Fibroblast of skin of back (primary cell): ENCODE data around the gene CDH8.
"Not testable (repeated sequence)": the region's sequence is repeated elsewhere in the genome, so short reads cannot be mapped to it uniquely, and the experiment has no call there.

ENCODE experiments used
- DNase-seq: peaks from one replicate; pipeline ENCODE4 v3.0.0-alpha.2; 2013

The CDH8 gene

DNA sequence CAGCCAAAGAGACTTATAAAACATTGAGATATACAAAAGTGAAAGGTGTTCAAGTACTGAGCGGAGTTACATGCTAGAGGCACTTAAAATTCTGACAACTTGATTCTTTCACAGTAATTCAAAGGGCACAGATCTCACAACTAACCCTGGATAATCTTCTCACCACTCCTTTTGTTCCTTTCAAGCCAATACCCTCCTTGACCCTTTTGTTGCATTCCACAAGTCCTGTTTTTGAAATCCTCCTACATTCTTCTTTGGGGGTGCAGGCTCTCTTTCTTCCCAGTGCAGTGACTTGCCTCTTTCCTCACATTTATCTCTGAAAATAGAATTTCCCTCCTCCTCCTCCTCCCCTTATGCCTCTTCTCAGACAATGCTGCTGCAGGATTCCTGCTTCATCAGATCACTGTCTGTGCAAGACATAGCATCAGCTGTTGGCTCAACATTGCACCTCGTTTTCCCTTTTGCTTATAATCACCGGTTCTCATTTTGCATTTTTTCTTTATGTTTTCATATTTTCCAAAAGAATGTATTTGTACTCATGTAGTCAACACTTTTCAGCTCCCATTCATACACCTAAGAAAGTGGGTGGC, 199.3 kb downstream of the CDH8 start:
- peak; percentile 57 for DNase-seq

- DNase-seq: peak; percentile 67
Measured at GRCh38 chr16:61834082-61834481, 202.2 kb downstream of the CDH8 start.

DNA sequence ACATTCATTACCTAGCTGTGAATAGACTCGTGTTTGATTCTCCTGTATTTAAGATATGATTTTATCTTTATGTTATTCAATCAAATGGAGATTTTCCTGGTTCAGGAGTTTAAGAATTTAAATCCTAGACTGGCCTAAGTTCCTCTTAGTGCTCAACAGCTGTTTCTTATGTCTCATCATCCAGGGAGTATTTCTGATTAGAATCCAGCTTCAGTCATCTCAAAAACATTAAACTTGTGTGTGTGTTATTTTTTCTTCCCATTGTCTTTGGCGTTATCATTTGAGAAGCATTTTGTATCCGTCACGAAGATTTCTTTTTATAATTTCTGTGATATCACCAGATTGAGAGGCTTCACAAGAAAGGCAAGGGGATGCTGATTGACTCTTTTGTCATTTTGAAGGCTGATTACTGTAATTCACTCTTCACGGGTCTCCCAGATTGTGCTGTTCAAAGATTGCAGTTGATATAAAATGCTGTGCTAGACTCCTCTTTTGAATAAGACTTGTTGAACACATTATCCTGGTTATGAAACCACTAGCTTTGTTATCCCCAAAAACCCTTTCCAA, 204.8 kb downstream of the CDH8 start:
- DNase-seq: peak; percentile 20

GRCh38 chr16:61829631-61830030, 206.6 kb downstream of the CDH8 start:
- peak; percentile 49 for DNase-seq

DNA sequence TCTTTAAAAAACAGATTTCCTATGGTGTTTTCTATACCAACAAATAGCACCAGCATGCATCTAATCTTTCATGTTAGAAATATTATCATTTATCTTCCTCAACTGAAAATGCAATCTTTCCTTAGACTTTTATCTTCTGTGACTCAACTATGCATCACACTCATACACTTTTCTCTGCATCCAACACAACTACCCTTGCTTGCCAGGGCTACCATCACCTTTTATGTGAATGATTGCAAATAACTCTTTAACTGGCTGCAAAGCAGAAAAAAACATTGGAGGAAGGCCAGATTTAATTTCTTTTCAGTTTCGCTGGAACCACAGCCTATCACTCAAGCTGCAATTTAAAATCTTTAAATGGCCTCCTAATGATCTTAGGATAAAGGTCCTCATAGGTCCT, 212.9 kb downstream of the CDH8 start:
- no peak for DNase-seq

DNA sequence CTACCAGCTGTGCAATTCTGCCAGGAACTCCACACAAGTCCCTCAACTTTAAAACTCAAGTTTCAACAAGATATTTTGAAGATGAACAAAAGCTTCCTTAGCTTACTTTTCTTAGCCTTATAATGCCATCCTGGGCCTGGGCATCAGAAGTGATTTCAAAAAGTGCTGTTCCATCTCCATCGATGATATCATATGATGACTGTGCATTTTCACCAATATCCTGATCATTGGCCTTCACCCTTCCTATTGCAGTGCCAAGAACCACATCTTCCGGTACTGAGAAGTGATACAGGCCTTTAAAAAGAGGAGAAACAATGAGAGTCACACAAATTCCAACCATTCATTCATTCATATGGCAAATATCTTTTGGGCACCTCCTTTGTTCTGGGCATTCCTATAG, 215.4 kb downstream of the CDH8 start:
- DNase-seq: no peak

- peak; percentile 47 for DNase-seq
Measured at GRCh38 chr16:61820398-61820797, 215.8 kb downstream of the CDH8 start.

GRCh38 chr16:61818850-61819249, 217.4 kb downstream of the CDH8 start:
- no peak for DNase-seq

DNA sequence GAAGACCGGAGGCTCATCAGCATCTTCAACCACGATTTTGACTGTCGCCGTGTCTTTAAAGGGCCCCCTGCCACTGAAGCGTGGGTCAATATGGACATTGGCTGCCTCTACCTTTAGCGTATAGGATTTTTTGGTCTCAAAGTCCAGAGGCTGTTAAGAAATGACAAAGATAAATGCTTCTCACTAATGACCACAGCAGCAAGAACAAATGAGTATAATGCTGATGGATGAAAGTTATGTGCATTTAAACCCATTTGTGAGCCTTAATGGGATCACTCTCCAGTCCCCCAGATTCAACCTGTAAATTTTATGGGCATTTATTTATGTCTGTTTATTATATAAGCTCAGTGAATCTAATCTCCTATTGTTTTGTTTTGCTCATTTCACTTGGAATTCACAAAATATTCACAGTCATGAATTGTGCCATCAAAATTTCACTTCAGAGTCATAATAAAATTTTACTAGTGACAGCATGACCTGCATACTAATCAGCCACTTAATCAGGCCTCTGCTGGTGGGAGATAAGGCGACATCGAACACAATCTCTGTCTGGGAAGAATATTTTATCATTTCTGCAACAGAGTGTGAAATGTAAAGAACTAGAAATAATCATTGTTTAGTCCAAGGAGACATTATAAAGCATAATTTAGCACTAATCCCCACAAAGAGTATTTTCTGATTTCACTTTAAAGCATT, 218.5 kb downstream of the CDH8 start:
- DNase-seq: no peak

DNA sequence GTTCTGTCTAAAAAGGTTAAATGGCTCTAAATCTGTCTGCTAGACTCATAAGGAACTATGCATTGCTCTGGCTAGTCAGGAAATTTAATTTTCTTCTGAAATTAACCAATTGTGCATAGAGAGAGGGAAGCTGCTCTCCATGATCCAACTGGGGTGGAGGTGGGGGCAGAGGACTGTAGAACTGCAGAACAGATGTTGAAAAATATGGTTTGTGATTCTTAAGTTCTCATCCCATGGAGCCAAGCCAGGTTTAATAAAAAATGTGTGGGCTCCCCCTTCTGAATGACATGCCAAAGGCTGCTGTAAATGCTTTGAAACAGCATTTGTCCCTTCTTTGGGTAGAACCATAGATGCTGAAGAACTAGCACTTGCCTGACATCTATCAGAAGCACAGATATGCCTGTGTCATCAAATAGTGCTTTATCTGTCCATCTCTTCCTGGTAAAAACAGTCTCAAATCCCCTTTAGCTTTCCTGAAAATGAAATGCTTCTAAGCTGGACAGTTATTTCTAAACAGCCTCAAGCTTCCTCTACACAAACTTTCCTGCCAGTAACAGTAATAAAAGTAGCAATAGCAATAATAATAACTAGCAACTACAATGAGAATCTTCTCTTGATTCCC, 221.4 kb downstream of the CDH8 start:
- peak; percentile 33 for DNase-seq

DNA sequence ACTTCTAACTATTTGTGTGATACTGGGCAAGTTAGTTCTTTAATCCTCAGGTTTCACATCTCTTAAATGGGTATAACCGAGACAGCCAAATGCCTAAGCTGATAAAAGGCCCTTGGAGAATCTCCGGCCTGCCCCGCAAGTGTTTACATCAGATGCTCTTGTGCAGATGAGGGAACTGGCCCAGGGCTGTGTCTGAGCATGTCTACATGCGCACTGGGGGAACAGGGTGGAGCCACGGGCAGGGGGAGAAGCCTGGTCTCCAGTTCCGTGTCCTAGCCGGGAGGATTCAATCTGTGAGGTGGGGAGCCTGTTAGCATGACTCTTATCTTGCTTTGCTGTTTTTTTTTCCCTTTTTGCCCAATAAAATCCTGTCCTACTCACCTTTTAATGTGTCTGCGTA, 222.9 kb downstream of the CDH8 start:
- no peak for DNase-seq

GRCh38 chr16:61812251-61812650, 224.0 kb downstream of the CDH8 start:
- no peak for DNase-seq

- DNase-seq: no peak
Measured at GRCh38 chr16:61807551-61807950, 228.7 kb downstream of the CDH8 start.

- DNase-seq: not testable (repeated sequence)
Measured at GRCh38 chr16:61801217-61801616, 235.0 kb downstream of the CDH8 start.

- DNase-seq: peak; percentile 91
Measured at GRCh38 chr16:61798741-61799140, 237.5 kb downstream of the CDH8 start.

DNA sequence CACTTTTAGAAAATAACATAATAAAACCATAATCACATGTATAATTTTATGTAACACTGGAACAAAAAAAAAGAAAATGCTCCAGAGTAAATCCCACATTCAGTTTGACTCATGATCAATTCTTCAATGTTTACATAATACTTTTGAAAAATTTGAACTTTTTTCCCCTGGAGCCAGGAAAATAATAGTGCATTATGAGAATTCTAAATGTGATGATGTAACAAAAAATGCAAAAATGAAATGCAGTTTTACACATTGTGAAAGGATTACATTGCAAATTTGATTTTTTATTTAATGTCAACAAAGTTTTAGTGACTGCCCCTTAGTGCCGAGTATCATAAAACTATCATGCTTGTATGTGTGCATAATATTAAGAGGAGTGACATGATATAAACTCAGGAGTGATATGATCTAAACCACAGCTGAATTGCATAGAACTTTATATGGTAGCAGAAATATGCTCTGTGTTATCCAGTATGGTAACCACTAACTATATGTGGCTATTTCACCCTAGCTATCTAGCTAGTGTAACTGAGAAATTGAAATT, 238.2 kb downstream of the CDH8 start:
- DNase-seq: peak; percentile 51

- DNase-seq: peak; percentile 53
Measured at GRCh38 chr16:61797296-61797795, 238.9 kb downstream of the CDH8 start.

DNA sequence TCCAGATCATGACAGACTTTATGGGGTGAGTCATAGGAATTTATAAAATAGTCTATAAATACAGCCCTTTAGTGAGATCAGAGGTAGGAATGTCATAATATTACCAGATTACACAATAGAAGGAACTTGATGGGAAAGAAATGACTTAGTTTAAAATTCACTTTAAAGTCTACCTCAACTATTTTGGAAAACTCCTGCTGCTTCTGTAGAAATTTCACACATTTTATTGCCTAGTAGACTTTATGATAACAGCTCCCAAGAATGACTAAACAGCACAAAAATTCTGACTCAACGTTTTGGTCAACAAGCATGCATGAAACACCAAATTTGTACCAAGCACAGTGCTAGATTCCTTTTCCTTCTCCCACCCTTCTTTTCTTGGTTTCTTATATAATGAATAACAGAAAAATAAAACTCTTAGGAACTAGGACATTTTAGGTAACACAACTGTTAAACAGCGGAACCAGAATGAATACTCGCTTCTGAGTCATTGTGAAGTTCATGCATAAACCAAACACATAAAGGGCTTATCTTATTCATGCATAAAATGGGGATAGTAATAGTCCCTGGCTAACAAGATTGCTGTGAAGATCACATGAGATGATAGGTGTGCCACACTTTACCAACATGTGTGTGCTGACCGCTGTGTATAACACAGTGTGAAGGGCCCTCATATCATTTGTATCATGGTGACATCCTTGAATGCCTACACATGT, 243.9 kb downstream of the CDH8 start:
- peak; percentile 99 for DNase-seq

- DNase-seq: peak; percentile 61
Measured at GRCh38 chr16:61791464-61791863, 244.8 kb downstream of the CDH8 start.

DNA sequence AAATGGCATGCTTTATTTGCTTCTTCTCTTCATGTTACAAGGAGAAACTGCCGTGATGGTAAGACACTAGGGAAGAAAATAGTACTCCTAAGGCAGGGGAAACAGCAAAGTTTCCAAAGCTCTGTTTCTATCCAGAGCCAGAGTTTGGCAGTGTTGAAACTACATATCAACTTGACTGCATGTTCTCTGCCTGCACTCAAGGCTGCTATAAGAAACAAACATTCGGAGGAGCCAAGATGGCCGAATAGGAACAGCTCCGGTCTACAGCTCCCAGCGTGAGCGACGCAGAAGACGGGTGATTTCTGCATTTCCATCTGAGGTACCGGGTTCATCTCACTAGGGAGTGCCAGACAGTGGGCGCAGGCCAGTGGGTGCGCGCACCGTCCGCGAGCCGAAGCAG, 254.4 kb downstream of the CDH8 start:
- DNase-seq: not testable (repeated sequence)

- no peak for DNase-seq
Measured at GRCh38 chr16:61780161-61780560, 256.1 kb downstream of the CDH8 start.

DNA sequence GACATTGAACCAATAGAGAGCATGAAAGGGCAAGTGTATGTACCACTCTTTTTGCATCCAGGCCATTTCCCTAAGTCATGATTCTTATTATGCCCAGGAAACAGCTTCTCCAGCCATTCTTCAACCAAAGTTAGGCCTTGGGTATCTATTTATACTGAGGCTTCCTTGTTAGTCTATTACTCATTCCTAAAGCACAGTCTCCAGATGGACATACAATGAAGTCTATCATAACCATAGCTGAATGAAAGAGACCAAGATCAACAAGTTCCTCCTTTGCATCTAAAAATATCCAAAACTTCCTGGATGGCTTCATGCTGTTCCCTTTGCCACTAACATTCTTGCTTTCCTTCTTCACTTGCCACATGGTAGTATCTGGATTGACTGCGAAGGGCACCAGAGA, 265.9 kb downstream of the CDH8 start:
- peak; percentile 61 for DNase-seq

GRCh38 chr16:61763991-61764390, 272.2 kb downstream of the CDH8 start:
- DNase-seq: peak; percentile 53
